Vagina (tissue), 2 donors: ENCODE results near the gene IL13.

ENCODE experiments used
- POLR2A ChIP-seq, 2 donors: fragments of 450-650 bp; IDR thresholded peaks; one replicate each; pipeline ENCODE4 v1.6.1; 2017; ENCODE audit warnings: antibody characterized with exemption in 2 of 2, mild to moderate bottlenecking in 2 of 2, moderate library complexity in 2 of 2
- TF ChIP-seq, protein P1 (sequence below), 3 experiments: fragments of 450-650 bp in 2 of 3; fragments of 200-600 bp in 1 of 3; sonication (generic) in 1 of 3; IDR thresholded peaks; one replicate each; pipeline ENCODE4 v1.5.1; 2017 to 2019; ENCODE audit warnings: antibody characterized with exemption in 3 of 3, mild to moderate bottlenecking in 2 of 3, moderate library complexity in 2 of 3

DNA sequence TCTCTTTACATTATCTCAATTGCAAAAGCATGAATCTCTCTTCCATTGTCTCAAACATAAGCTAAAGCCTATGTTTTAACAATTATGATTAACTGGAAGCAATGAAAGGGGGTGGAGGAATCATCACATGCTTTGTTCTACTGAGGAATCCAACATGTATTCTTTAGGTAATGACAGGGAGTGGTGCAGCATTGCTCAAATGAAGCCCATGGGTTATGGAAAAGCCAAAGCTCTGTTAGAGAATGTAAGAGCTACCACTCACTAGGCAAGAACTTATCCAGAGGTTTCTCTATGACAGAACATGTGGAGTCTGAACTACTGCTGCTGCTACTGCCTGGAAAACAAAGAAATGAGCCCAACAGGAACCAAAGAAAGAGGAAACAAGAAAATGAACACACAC lies 50.7 kb downstream of the IL13 start:
- TF ChIP-seq, protein P1, sequence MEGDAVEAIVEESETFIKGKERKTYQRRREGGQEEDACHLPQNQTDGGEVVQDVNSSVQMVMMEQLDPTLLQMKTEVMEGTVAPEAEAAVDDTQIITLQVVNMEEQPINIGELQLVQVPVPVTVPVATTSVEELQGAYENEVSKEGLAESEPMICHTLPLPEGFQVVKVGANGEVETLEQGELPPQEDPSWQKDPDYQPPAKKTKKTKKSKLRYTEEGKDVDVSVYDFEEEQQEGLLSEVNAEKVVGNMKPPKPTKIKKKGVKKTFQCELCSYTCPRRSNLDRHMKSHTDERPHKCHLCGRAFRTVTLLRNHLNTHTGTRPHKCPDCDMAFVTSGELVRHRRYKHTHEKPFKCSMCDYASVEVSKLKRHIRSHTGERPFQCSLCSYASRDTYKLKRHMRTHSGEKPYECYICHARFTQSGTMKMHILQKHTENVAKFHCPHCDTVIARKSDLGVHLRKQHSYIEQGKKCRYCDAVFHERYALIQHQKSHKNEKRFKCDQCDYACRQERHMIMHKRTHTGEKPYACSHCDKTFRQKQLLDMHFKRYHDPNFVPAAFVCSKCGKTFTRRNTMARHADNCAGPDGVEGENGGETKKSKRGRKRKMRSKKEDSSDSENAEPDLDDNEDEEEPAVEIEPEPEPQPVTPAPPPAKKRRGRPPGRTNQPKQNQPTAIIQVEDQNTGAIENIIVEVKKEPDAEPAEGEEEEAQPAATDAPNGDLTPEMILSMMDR (IDR thresholded peaks at IDR 0.05): no peak
- no peak for TF ChIP-seq POLR2A (IDR thresholded peaks at IDR 0.05)
